Spleen (tissue), 11 donors: ENCODE measurements around the gene HIGD1B. TPM values are rescaled to one million over a fixed set of nuclear protein-coding genes. Genes with fewer than 3 reads are reported as not detected.

Source experiments
- DNase-seq: peaks from one replicate; pipeline ENCODE4 v3.0.0-alpha.2; 2020
- H3K27ac ChIP-seq, 8 donors: fragments of 200-600 bp; sonication (generic) in 7 of 8; 1 replicate in 4 of 8; 2 replicates in 4 of 8; pipeline versions ENCODE4 v1.5.0 to v1.8.0; 2016 to 2021; ENCODE audit warnings: inconsistent platforms in 4 of 8, mild to moderate bottlenecking in 4 of 8, moderate library complexity in 1 of 8
- H3K27me3 ChIP-seq, 7 donors: fragments of 200-600 bp; sonication (generic) in 6 of 7; replicated peaks in 1 of 7; 1 replicate in 4 of 7; 2 replicates in 3 of 7; pipeline versions ENCODE4 v1.5.0 to v1.8.0; 2016 to 2021; ENCODE audit warnings: inconsistent platforms in 3 of 7, mild to moderate bottlenecking in 1 of 7
- H3K36me3 ChIP-seq, 6 donors: fragments of 200-600 bp; sonication (generic) in 5 of 6; 1 replicate in 4 of 6; 2 replicates in 2 of 6; pipeline versions ENCODE4 v1.5.0 to v1.8.0; 2016 to 2021; ENCODE audit warnings: inconsistent platforms in 2 of 6
- H3K4me1 ChIP-seq, 6 donors: fragments of 200-600 bp; sonication (generic) in 5 of 6; 1 replicate in 3 of 6; 2 replicates in 3 of 6; pipeline versions ENCODE4 v1.5.0 to v1.8.0; 2016 to 2021; ENCODE audit warnings: inconsistent platforms in 3 of 6
- H3K4me3 ChIP-seq, 8 donors: fragments of 200-600 bp; sonication (generic) in 7 of 8; 1 replicate in 4 of 8; 2 replicates in 4 of 8; pipeline versions ENCODE4 v1.5.0 to v1.8.0; 2016 to 2021; ENCODE audit warnings: inconsistent platforms in 4 of 8, mild to moderate bottlenecking in 4 of 8, moderate library complexity in 2 of 8
- H3K9me3 ChIP-seq, 8 donors: fragments of 200-600 bp; sonication (generic) in 7 of 8; 1 replicate in 4 of 8; 2 replicates in 4 of 8; pipeline versions ENCODE4 v1.5.0 to v1.8.0; 2016 to 2021; ENCODE audit warnings: inconsistent platforms in 4 of 8
- CTCF ChIP-seq, 11 experiments: fragments of 200-600 bp in 7 of 11; fragments of 450-650 bp in 4 of 11; sonication (generic) in 4 of 11; IDR thresholded peaks in 8 of 11; conservative IDR thresholded peaks in 3 of 11; 1 replicate in 7 of 11; 2 replicates in 4 of 11; pipeline versions ENCODE4 v1.4.0 to v1.8.0; 2016 to 2021; ENCODE audit warnings: antibody characterized with exemption in 11 of 11, inconsistent platforms in 4 of 11, mild to moderate bottlenecking in 1 of 11
- POLR2A ChIP-seq, 3 donors: fragments of 450-650 bp; IDR thresholded peaks; one replicate each; pipeline ENCODE4 v1.5.1; 2017; ENCODE audit warnings: antibody characterized with exemption in 3 of 3, mild to moderate bottlenecking in 1 of 3
- POLR2AphosphoS5 ChIP-seq, 3 donors: sonication (generic); formaldehyde crosslinking; IDR thresholded peaks; one replicate each; pipeline ENCODE4 v1.5.1; 2017; ENCODE audit warnings: antibody characterized with exemption in 3 of 3
- WGBS, 5 donors: extraction: QIAGEN DNeasy Blood & Tissue Kit in 3 of 5; methylation state at CpG; one replicate each; pipeline versions ENCODE4 v1.1.5 to v1.1.7; 2013 to 2018; 5-methylcytosine and 5-hydroxymethylcytosine counted together
- intact Hi-C: fragments of 100-400 bp; cut with DNase I; formaldehyde crosslinking; loops from one replicate; pipeline ENCODE4 v1.15.0; 2023; ENCODE audit warnings: low total_unique reads
- polyA plus RNA-seq, 3 donors: library from polyadenylated mRNA; stranded (reverse); fragments of 200-250 nt; gene quantifications; one replicate each; pipeline ENCODE4 v1.2.1, GENCODE V29; 2013
- total RNA-seq, 7 donors: library from RNA; depleted of rRNA in 3 of 7; stranded (reverse); fragments of >200 nt in 3 of 7; fragmentation: NEBNext Ultra II Directional in 4 of 7; extraction: Animal tissue kit (Norgen Biotek cat#: 25700) in 4 of 7; gene quantifications; one replicate each; pipeline versions ENCODE4 v1.1.0 to v1.2.1, GENCODE V29; 2016 to 2021
- donor health status: healthy with polysubstance abuse.
- donor health status: DM: no; HTN: no; CAD: no; lungs with moderate emphysema.
- donor health status: DM: no; HTN: no; CAD: no.
- donor health status: Bipolar disorder and iron deficiency.
- donor health status: healthy.
- donor health status: DM: no; HTN: no; CAD: no.
- donor health status: DM: yes; HTN: yes; CAD: no.

The HIGD1B gene
- total and polyA plus RNA-seq, 10 donors: 0.38 to 1.7 TPM; not detected in 8

- Histone ChIP-seq H3K4me1 (no peaks in the 10 kb centered on the region), H3K4me3 (no peak overlapping the region), H3K27me3 (no peaks in the 10 kb centered on the region), H3K36me3 (peaks cover 2 to 100% (median 90%) of the 10 kb centered on the region in 6 donors), H3K9me3 (no peaks in the 10 kb centered on the region), H3K27ac (no peak overlapping the region)
- 89 to 96% (median 94%) methylated on average over 5 of the region's 5 CpGs for WGBS, 5 donors
- no peak for TF ChIP-seq POLR2A (IDR thresholded peaks at IDR 0.05)
- TF ChIP-seq CTCF (IDR thresholded peaks at IDR 0.05 in 8 of 11, conservative IDR thresholded peaks at IDR 0.05 in 3 of 11): no peak
- no peak for TF ChIP-seq POLR2AphosphoS5 (IDR thresholded peaks at IDR 0.05)
- intact Hi-C loops: no loop called here
- DNase-seq: no peak
Measured at GRCh38 chr17:44877121-44877520, 29.4 kb downstream of the HIGD1B start.

- no peak overlapping the region for H3K4me3 ChIP-seq
- H3K36me3 ChIP-seq: peaks cover 2 to 100% (median 91%) of the 10 kb centered on the region in 6 donors
- no peaks in the 10 kb centered on the region for H3K27me3 ChIP-seq
- no peak overlapping the region for H3K27ac ChIP-seq
- intact Hi-C loops: no loop called here
- DNase-seq: no peak
- 59 to 67% (median 63%) methylated on average over 6 of the region's 6 CpGs for WGBS, 5 donors
- H3K4me1 ChIP-seq: no peaks in the 10 kb centered on the region
- TF ChIP-seq POLR2AphosphoS5 (IDR thresholded peaks at IDR 0.05): no peak
- TF ChIP-seq CTCF (IDR thresholded peaks at IDR 0.05 in 8 of 11, conservative IDR thresholded peaks at IDR 0.05 in 3 of 11): peak in 7 of 11 experiments; percentile 23 to 52 (median 46)
- no peaks in the 10 kb centered on the region for H3K9me3 ChIP-seq
Measured at GRCh38 chr17:44878627-44879221, 31.0 kb downstream of the HIGD1B start.

GRCh38 chr17:44879376-44879775 lies 31.7 kb downstream of the HIGD1B start:
- H3K4me1 ChIP-seq: no peaks in the 10 kb centered on the region
- H3K27me3 ChIP-seq: no peaks in the 10 kb centered on the region
- 85 to 98% (median 92%) methylated on average over 6 of the region's 6 CpGs for WGBS, 5 donors
- no peak for DNase-seq
- intact Hi-C loops: no loop called here
- no peaks in the 10 kb centered on the region for H3K9me3 ChIP-seq
- H3K27ac ChIP-seq: no peak overlapping the region
- no peak for TF ChIP-seq POLR2AphosphoS5 (IDR thresholded peaks at IDR 0.05)
- TF ChIP-seq CTCF (IDR thresholded peaks at IDR 0.05 in 8 of 11, conservative IDR thresholded peaks at IDR 0.05 in 3 of 11): no peak
- TF ChIP-seq POLR2A (IDR thresholded peaks at IDR 0.05): no peak
- peaks cover 2 to 100% (median 92%) of the 10 kb centered on the region in 6 donors for H3K36me3 ChIP-seq
- no peak overlapping the region for H3K4me3 ChIP-seq

- no peaks in the 10 kb centered on the region for H3K9me3 ChIP-seq
- no peak overlapping the region for H3K27ac ChIP-seq
- peaks cover 2 to 100% (median 92%) of the 10 kb centered on the region in 6 donors for H3K36me3 ChIP-seq
- no peak for DNase-seq
- H3K27me3 ChIP-seq: no peaks in the 10 kb centered on the region
- intact Hi-C loops: no loop called here
- H3K4me1 ChIP-seq: no peaks in the 10 kb centered on the region
- H3K4me3 ChIP-seq: no peak overlapping the region
- WGBS, 5 donors: 91 to 94% (median 92%) methylated on average over 2 of the region's 2 CpGs
- no peak for TF ChIP-seq POLR2A (IDR thresholded peaks at IDR 0.05)
- no peak for TF ChIP-seq CTCF (IDR thresholded peaks at IDR 0.05 in 8 of 11, conservative IDR thresholded peaks at IDR 0.05 in 3 of 11)
- TF ChIP-seq POLR2AphosphoS5 (IDR thresholded peaks at IDR 0.05): no peak
Measured at GRCh38 chr17:44880062-44880461, 32.4 kb downstream of the HIGD1B start.
